CD4-positive, alpha-beta T cell treated with Interleukin-6 for 4 hours (primary cell): ENCODE results near the gene PKMYT1.

Experiments used
- DNase-seq: peaks from one replicate; pipeline ENCODE4 v3.0.0-alpha.2; 2020; ENCODE audit warnings: mixed read lengths

Gene PKMYT1

DNA sequence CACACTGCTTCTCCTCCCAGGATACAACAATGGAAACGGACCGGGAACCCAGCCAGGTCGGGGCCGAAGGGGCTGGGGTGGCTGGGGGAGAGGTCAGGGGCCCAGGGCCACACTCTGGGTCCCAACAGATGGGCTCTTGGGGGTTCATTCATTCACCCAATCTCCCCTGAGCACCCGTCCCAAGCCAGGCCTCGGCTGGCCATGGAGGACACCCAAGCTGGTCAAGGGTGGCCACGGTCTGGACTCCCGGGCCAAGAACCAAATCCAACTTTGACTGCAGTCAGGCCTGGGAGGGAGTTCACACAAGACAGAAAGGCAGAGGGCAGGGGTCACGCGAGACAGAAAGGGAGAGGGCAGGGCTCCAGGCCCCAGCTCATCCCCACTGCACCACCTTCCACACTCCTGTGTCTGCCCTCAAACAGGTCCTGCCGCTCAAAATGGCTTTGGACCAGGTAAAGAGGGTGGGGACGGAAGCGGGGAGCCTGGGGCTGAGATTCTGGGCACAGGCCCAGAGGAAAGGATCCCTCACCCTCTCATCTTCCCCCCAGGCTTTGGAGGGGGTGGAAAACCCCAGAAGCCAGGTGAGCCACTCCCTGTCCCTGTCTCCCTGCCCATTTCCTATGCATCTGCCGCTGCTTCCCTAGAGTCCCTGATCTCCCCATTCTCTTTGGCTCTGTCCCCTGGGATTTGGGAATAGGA lies 12.3 kb upstream of the PKMYT1 start:
- no peak for DNase-seq

DNA sequence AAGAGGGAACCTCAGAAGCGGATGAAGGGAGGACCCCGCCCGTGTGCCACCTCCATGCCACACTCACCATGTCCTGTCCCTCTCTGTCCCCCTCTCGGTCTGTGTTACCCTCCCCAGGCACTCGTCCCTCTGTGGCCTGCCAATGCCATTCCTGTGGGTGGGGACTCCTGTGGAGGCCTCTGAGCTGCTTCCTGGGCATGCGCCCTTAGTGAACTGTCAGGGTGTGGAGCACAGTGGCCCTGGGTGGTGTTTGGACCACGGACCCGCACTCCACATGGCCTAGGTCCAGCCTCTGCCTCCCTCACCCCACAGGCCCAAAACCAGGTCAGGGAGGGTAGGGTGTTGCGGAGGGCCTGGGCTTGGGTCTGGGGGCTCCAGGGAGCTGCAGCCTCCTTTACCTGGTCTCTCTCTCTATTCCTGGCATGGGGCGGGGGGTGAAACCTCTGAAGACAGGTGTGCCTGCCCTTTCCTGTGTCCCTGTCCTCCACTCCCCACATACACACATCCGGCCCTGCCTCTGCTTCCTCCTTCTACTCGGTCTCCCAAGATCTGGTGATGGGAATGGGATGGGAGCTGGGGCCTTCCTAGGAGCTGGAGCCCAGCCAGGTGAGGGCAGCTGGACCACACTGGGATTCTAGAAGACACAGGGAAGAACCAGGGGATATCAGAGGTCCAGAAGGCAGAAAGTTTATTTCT lies 11.5 kb upstream of the PKMYT1 start:
- no peak for DNase-seq

DNA sequence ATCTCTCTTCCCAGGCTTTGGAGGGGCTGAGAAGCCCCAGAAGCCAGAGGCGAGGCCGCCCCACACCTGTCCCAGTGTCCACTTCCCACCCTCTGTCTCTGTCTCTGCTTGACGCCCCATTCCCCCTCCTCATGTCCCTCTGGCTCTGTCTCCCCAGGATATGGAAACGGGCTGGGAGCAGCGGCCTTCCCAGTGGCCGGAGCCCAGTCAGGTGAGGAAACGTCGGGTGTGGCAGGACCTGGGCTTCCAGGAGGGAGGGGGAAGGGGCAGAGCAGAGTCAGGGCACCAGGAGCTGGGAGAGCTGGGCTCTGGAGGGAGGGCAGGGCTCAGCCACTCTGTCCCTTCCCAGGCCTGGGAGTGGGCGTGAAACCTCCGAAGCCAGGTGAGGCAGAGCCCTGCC lies 10.6 kb upstream of the PKMYT1 start:
- DNase-seq: no peak

DNA sequence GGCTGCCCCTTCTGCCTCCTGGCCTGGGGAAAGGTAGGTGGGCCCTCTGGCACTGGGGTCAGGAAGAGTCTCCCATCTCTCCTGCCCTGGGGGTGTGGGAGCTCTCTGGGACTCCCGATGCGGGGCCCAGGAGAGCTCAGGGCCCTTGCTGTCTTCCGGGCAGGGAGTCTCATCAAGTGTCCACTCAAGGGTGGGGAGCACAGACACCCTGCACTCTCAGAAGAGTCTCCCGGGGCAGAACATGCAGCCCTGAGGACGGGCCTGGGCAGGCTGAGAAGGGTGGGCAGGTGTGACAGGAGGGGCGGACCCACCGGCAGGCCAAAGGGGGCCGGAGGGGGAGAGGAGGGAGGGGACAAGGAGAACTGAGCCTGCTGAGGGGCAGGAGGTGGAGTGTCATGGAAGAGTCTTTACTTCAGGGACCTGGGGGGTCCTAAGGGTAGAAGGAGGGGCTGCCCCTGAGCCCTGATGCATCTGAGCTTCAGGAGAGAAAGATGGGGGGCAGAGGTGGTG lies 8.4 kb upstream of the PKMYT1 start:
- no peak for DNase-seq

DNA sequence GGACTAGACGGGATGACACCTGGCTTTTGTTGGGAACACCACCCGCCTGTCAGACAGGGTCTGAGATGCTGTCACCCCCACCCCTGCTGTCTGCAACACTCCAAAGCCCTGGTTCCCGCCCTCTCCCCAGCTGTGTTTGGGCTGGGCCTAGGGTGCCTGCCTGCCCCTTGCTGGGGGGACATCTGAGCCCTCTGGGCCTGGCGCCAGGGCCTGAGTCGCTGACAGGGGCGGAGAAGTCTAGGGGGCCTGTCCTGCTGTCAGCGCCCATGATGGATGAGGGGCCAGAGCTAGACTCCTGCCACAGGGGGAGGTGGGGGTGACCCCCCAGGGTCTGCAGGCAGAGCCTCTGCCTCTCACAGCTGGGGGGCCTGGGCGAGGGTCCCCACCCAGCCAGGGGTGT lies 7.6 kb upstream of the PKMYT1 start:
- no peak for DNase-seq

DNA sequence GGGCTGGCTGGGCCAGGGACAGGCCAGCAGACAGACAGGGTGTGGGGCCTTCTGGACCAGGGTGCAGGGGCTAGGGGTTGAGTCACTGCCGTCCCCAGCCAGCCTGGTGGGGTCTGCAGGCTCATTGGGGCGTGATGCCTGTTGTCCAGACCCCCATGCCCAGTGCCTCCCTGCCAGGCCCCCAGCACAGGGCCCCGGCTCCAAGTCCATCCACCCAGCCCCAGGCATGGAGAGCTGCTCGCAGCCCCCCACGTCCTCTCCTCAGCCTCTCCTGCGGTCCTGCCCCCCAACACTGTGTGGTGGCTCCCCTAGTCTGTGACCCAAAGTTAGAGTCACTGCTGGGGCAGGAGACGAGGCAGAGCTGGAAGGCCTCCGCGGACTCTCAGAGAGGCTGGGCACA lies 7.0 kb upstream of the PKMYT1 start:
- DNase-seq: no peak

DNA sequence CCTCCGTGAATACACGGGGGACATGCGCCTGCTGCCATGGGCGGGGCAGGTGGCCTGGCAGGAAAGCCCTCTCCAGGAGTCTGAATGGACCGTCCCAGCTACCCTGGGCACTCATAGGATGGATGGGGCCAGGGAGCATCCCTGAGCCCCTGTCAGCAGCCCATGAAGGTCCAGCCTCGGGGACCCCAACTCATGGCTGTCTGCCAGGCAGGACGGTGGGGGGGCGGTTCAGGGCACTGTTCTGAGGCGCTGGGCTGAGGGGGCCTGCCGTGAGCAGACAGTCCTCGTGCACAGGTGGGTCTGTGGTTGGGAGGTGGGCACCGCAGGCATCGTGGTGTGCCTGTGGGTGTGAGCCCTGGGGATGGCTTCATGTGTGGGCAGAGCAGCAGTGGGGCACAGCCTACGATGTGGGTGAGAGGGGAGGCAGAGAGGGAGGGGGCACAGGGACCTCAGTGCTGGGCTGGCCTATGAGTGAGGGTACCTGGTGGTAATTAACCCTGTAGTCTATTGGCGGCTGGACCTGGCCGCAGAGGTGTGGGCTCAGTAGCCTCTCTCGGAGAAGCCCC lies 6.5 kb upstream of the PKMYT1 start:
- no peak for DNase-seq

DNA sequence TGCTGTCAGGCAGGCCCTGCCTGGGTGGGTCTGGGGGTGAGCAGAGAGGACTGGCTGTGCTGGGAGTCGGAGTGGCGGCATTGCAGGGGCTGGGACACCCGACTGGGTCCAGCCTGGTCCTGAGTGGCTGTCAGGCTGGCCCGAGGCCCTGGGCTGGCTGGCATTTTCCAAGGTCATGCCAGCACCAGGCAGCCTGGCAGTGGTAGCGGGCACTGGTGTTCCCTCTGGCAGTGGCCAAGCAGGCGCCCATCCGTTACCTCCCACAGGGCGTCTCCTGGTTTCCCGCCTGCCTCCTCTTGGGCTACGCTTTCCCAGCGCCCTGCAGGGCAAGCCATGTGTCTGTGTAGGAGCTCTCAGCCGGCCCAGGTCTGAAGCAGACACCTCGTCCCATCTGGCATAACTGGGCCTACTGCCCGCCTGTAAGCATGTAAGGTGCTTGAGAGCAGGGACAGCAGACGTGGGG lies 5.7 kb upstream of the PKMYT1 start:
- DNase-seq: no peak

DNA sequence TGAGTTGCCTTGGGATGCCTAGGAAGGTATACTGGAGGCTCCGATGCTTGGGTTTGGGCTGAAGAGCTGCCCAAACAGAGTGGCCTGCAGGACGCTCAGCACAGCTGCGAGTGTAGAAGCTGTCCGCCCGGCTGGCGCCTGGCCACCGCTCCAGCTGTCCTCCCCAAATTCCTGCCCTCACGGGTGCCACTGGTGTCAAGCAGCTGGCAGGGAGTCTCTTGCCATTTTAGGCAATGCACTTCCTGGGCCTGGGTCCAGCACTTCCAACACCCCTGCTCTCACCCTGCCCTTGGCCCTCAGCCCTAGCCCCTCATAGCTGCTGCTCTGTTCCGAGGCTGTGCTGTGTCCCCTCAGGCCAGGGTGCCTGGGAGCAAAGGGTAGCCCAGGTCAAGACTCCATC lies 5.2 kb upstream of the PKMYT1 start:
- DNase-seq: no peak

DNA sequence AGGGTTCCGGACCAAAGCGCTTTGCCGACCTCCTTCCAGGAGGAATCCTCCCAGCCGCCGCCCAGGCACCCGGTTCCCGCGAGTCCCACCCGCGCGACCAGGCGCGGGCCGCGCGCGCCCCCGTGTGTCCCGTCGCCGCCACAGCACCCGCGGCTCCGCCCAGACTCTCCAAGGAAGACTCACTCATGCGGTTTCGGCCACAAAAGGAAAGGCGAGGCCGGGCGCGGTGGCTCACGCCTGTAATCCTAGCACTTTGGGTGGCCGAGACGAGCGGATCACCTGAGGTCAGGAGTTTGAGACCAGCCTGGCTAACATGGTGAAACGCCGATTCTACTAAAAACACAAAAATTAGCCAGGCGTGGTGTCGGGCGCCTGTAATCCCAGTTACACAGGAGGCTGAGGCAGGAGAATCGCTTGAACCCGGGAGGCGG lies 3.5 kb upstream of the PKMYT1 start:
- DNase-seq: peak; percentile 70

DNA sequence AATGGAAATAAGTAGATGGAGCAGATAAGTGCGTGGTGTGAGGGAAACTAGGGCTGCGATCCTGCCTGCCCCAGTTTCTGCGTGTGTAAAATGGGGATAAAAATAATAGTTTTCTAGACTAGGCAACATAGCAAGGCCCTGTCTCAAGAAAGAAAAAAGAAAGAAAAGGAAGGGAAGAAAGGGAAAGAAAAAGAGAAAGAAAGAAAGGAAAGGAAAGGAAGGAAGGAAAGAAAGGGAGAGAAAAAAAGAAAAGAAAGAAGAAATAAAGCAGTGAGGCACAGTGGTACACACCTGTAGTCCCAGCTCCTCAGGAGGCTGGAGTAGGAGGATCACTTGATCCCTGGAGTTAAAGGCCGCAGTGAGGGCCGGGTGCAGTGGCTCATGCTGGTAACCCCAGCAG lies 2.2 kb upstream of the PKMYT1 start:
- DNase-seq: no peak

DNA sequence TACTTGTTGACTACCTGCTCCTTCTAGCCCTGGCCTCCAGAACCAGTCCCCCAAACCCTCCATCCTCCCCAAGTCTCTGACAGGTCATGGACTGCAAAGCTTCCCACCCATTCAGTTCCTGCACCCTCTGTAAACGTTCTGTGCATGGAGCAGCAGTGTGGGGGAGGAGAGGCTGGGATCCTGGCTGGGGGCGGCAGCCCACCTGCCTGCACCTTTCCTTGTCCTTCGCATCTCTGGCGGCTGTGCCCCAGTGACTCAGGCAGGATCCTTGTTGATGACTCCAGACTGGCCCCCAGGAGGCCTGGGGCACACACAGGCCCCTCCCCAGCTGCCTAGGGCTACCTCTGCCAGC lies 1.6 kb upstream of the PKMYT1 start:
- DNase-seq: no peak

DNA sequence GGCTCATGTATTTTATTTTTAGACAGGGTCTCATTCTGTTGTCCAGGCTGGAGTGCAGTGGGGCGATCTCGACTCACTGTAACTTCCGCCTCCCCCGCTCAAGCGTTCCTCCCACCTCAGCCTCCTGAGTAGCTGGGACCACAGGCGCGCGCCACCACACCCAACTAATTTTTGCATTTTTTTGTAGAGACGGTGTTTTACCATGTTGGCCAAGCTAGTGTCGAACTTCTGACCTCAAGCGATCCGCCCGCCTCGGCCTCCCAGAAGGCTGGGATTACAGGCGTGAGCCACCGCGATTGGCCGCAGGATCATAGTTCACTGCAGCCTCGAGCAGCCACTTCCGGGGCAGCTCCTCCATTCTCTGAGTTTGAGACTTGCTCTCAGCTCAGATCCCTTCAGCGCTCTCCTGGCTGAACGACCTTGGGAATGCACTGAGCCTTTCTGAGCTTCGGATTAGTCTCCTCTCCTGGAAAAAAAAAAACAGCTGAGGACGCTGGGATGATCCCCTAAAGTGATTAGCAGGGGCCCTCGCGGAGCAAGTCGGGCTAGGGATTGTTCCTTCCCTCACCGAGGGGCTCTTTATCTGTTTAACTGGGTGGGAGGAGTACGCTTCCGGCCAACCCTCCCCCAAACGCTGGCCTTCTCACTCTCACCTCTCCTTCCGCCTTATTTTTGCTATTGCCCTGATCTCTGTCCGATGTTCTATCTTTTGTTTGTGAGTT lies 1.1 kb upstream of the PKMYT1 start:
- DNase-seq: no peak

DNA sequence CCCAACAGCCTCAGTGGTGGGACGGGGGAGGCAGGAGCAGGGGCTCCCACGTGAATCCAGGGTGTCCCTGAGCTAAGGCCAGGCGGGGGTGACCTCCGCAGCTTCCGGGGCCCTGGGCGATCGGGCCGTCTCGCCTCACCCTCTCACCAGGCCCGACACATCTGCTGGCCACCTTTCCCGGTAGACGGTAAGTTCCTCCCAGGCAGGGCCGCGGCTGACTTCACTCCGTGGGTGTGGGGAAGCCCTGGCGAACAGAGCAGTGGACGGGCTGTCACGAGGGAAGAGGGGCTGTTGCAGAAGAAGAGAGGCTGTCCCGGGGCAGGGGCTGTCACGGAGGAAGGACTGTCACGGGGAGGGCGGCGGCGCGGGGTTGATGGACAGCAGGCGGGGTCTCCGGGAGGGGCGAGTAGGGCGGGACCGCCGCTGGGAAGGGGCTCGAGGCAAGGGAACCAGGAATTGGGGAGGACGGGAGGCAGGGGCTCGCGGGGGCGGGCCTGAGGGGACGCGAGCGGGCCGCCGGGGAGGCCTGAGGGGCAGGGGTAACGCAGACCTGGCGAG lies 498 bp downstream of the PKMYT1 start:
- no peak for DNase-seq

DNA sequence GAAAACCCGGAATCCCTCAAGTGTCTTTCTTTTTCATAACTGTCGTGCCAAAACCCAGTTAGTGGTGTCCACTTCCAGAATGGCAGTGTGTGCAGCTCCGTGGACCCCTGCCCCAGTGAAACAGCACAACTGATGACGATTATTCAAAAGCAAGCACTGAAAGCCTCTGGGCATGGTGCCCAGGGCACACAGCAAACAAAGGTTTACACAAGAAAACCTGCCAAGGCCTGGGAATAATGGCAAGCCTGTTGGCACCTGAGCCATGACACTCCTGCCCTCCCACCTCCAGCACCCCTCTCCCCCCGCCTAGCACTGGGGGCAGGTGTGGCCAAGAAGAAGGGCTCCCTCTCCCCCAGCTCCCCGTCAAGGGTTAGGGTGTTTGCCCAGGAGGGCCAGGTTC lies 2.8 kb downstream of the PKMYT1 start:
- DNase-seq: no peak

DNA sequence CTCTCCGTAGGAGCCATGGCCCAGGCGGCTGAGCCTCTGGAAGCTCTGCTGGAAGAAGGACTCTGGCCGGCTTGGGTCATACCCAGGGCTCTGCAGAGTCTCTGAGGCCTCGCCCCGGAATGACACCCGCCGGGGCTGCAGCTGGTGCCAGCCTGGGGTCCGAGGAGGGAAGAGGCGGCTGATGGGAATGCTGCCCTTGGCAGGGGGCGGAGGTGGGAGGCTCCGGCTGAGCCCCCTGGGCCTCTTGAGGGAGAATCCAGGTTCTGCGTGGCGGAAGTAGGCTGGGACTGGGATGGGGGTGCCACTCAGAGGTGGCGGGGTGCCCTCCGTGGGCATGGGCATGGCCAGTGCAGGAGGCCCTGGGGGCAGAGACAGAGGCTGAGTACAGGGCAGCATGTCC lies 3.6 kb downstream of the PKMYT1 start:
- DNase-seq: no peak

DNA sequence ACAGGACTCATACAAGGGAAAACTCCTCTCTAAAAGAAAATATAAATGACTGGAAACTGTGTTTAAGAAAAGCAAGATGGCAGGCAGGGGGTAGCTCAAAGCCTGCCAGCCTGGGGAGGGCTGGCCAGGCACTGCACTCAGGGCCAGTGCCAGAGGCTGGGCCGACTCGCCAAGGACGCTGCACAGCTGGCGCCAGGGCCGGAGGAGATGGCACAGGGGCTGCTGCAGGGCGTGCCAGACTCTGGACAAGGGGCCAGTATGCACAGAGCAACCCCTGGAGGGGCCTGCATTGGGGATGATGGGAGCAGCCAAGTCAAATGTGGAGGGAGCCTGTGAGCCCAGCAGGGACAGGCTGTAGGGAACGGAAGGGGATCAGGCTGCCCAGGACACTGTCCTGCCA lies 4.0 kb downstream of the PKMYT1 start:
- DNase-seq: no peak

DNA sequence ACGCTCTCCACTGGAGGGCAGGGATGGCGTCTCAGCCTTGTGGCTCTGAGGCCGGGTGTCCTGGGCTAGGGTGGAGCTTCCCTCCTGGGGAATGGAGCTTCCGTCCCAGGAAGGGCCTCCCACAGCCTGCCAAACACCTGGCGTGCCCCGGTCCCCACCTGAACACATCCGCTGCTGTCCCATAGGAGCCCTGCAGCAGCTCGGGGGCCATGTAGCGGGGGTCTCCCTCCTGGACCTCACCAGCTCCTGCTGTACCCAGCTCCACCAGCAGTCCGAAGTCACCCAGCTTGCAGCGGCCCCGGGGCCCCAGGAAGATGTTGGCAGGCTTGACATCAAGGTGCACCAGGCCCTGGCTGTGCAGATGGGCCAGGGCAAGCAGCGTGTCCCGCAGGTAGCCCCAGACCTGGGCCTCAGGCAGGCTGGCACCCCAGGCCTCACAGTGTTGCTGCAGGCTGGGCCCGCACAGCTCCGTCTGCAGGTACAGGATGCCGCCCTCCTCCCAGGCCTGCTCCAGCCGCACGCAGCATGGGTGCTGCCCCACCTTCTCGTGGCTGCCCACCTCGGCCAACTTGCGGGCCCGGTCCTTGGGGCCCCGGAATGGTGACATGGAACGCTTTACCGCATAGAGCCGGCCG lies 5.0 kb downstream of the PKMYT1 start:
- no peak for DNase-seq

DNA sequence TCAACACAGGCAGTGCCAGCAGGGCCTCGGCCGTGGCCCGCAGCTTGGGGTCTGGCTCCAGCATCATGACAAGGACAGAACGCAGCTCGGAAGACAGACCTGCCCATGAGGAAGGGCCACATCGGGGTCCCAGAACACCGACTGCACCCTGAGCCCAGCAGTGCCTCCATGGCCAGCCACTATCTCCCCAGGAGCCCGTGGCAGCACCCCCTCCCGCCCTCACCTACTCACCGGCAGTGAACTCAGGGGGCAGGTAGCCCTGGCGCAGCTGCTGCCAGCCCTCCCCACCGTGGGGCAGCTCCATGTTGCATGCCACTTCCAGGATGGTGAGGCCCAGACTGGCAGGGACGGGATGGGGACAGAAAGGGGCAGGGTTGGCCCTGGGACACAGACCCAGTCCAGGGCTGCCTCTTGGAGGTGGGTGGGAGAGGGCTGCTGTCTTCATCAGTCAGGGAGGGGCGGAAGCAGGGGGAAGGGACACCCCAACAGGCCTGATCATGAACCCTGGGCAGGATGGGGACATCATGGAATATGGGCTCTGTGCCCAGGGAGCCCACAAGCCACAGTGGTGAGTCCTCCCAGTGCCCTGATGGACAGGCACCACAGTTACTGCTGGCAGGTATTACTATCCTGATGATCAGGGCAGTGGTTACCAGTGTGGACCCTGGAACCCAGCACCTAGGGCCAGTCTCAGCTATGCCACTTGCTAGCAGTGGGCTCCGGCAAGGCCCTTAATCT lies 5.8 kb downstream of the PKMYT1 start:
- no peak for DNase-seq

DNA sequence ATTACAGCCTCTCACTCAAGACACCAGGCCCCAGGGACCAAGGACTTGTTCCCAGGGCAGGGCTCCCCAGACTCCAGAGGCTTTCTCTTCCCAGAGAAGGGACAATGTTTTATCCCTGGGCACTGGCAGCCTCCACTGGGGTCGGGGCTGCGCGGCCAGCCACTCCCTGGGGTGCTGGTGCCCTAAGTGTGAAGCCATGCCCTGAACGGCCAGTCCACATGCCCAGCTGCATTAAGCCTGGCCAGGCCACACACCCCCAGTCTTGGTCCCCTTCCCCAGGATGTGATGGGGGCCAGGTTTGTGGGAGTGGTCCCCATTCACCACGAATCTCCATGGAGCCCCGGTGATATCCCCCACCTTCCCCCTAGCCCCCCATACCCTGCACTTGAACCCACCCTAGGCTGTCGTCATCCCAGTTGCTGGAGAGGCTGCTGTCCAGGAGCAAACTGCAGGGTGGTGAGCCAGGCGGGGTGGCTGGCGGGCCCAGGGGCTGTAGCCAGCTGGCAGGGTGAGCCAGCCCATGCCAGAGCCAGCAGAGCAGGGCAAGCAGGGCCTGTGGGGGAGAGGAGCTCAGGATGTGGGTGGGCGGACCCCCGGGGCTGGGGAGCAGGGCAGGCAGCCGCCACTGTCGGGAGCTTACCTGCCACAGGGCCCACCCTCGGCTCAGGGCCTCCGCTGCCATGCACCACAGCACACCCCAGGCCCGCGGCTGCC lies 6.5 kb downstream of the PKMYT1 start:
- no peak for DNase-seq

DNA sequence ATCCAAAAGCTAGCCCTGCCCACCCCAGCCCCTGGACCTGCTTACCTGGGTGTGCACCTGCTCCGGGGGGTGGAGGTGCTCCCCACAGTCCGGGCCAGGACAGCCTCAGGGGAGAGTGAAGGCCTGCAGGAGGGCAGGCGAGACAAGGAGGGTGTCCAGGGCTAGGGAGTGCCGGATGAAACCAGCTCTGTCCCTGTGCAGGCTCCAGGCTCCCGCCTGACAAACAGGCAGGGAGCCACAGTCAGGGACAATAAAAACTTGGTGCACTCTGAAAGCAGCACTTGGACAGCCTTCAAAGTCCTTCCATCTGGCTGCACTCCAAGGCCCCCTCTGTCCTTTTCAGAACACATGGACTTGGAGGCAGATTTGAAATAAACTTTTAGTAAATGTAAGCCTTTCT lies 7.2 kb downstream of the PKMYT1 start:
- no peak for DNase-seq
